Left kidney (tissue), 2 donors: Measurements from ENCODE around the gene WAC. TPM values are rescaled to one million over a fixed set of nuclear protein-coding genes. Genes with fewer than 3 reads are reported as not detected.
A peak's percentile ranks its signal among the peaks of the same experiment; 100 is the strongest.
"Not testable (repeated sequence)": the region's sequence is repeated elsewhere in the genome, so short reads cannot be mapped to it uniquely, and the experiment has no call there.

ENCODE experiments used
- DNase-seq: peaks from one replicate; pipeline ENCODE4 v3.0.0-alpha.2; 2013
- polyA plus RNA-seq: library from polyadenylated mRNA; unstranded; fragments of 120-200 nt; gene quantifications from one replicate; pipeline ENCODE4 v1.2.1, GENCODE V29; 2013; ENCODE audit not compliant: insufficient read length

The WAC gene
- polyA plus RNA-seq, 1 donor = 173 TPM

GRCh38 chr10:28612877-28613276, 80.0 kb downstream of the WAC start:
- DNase-seq = no peak

DNA sequence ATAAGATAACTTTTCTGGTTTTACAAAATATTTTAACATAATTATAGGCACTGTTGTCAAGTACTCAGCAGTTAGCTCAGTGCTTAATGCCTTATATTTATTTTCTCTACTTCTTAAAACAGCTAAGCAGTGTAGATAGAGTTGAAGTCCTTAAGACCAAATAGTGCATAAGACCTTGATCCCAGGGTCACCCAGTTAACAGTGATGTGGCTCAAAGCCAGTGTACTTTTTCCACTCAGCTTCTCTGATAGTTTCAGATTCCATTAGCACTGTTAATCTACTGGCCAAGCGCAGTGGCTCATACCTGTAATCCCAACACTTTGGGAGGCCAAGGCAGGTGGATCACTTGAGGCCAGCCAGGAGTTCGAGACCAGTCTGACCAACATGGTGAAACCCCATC, 83.6 kb downstream of the WAC start:
- DNase-seq = no peak

DNA sequence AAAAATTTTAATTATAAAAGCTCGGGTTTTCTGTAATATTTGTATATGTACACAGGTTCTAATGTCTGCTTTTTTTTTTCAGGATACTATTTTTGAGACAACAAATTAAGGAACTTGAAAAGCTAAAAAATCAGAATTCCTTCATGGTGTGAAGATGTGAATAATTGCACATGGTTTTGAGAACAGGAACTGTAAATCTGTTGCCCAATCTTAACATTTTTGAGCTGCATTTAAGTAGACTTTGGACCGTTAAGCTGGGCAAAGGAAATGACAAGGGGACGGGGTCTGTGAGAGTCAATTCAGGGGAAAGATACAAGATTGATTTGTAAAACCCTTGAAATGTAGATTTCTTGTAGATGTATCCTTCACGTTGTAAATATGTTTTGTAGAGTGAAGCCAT, 86.5 kb downstream of the WAC start:
- no peak for DNase-seq

- no peak for DNase-seq
Measured at GRCh38 chr10:28620251-28620650, 87.3 kb downstream of the WAC start.

DNA sequence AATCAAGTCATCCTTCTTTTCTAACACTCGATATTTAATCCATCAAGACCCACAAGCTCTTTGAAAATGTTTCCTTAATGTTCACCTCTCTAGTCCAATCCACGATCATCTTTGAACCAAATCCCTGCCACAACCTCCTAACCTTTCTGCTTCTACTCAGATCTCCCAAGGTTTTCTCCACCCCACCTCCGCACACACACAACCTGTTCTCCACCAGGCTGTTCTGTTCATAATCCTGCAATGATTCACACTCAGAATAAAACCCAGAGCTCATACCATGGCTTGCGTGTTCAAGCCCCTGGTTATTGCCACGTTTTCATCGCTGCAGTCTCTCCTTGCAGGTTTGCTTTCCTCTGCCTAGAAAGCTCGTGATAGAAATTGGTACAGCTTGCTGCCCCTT, 90.6 kb downstream of the WAC start:
- no peak for DNase-seq

DNA sequence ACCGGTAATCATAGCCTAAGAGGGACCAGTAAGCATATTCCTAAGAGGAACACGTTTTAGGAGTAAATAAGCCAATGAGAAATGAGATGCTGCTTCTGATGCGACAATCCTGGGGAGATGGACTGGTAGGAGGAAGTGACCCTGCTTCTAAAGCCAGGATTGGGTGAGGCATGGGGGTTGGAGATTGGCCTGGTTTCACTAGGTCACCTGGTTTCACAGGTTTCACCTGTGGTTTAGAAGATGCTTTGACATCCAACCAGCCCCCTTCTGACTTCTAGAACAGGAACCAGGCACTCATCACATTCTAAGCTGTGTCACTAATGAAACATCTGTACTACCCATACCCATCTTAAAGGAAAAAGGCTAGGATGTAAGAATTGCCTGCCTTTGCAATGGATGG, 91.4 kb downstream of the WAC start:
- no peak for DNase-seq

DNA sequence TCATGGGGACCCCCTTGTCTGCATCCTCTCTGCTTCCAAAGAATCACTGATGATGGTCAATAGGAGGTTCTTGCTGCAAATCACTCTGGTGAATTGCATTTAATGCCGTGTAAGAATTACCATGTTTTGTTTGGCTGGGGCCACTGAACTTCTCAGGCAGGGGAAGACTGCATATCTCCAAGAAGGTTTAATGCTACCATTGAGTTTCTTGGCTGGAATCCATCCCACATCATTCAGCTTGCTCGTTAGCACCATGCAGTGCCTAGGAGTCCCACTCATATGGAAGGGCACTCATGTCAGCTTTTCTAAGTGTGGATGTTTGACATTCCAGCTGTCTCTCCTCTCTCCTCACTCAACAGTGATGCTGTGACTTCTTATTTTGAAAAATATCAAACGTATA, 94.2 kb downstream of the WAC start:
- DNase-seq = no peak

DNA sequence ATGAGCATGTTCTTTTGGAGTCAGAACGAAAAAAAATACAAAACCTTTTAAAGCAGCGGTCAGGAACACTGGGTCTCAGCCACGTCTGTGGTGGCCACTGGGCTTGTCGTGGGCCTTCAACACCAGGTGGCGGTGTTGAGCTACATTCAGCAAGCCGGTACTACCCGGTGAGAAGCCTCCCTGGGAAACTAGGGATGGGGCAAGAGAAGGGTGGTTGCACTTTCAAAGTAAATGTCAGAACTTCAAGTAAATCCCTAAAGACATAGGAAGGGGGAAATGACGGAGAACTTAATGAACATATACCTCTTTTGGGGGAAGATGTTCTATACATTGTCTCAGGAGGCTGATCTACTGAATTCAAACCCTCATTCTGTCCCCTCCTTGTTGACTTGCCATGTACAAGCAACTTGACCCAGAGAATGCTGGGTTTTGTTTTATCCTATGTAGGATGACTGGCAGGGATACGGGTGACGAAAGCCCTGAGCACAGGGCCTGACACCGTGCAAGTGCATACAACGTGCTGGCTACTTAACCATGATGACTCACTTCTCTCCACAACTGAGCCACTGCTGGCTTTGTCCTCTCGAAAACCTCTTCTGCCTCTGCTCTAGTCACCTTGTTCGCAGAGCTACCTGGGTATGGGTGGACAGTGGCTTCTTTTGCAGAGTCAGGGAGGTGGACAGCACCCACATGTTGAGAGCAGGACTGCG, 95.4 kb downstream of the WAC start:
- DNase-seq = peak; percentile 77

DNA sequence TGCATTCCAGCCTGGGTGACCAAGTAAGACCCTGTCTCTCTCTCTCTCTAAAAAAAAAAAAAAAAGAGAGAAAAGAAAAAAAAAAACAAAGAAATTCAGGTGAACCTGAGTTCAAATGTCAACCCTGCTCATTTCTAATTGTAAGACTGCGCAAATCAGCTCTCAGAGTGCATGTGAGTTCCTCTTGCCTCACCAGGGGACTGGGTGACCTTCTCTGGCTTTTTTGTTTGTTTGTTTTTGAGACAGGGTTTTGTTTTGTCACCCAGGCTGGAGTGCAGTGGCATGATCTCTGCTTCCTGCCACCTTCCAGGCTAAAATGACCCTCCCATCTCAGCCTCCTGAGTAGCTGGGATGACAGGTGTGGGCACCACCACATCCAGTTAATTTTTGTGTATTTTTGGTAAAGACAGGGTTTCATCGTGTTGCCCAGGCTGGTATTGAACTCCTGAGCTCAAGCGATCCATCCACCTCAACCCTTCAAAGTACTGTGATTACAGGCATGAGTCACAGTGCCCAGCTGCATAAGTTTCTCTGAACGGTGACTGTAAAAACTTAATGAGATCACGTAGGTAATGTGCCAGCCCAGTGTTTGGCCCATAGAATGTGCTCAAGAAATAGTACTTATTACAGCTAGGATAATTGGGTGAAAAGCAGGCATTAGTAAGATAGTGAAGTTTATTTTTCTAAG, 99.1 kb downstream of the WAC start:
- DNase-seq = no peak

GRCh38 chr10:28632584-28632945, 99.6 kb downstream of the WAC start:
- DNase-seq = no peak

DNA sequence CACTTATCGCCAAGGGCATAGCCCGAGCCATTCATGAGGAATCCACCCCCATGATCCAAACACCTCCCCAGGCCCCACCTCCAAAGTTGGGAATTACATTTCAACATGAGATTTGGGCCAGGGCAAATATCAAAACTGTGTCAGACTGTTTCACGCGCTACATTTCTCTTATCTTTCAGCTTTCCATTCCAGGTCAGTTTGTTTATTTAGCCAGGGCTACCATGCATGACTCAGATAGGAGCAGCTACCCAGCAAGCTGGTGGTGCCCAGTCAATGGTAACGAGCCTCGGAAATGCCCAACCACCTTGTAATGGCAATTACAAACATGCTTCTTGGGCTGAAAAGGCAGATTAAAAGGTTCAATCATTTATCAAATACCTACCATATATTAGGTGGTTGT, 100.8 kb downstream of the WAC start:
- no peak for DNase-seq

- no peak for DNase-seq
Measured at GRCh38 chr10:28637346-28637745, 104.4 kb downstream of the WAC start.

DNA sequence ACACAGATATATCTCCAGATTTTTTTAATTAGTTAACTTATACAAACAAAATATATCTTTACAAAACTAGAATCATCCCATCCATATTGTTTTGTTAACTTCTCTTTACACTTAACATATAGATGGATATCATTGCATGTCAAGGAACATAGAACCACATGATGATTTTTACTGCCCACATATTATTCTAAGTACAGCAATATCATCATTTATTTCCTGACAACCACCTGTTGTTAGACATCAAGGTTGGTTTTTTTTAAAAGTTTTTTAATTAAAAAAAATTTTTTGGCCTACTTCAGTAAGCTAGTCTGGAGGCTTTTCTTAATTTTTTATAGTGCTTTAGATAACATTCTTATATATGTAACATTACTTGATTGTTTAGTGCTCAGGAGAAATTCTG, 105.5 kb downstream of the WAC start:
- no peak for DNase-seq

DNA sequence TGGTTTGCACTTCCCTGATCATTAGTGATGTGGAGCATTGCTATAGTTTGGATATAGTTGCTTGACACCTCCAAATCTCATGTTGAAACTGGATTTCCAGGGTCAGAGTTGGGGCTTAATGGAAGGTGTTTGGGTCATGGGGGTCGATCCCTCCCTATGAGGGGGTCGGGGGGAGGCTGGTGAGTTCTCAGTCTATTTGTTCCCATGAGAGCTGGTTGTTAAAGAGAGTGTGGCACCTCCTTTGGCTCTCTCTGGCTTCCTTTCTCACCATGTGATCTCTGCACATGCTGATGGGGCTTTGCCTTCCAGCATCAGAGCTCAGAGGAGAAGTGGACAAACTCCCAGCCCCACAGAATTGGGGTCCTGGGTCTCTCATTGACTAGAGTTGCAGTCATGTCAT, 107.6 kb downstream of the WAC start:
- DNase-seq = no peak

GRCh38 chr10:28644647-28645046, 111.7 kb downstream of the WAC start:
- no peak for DNase-seq

DNA sequence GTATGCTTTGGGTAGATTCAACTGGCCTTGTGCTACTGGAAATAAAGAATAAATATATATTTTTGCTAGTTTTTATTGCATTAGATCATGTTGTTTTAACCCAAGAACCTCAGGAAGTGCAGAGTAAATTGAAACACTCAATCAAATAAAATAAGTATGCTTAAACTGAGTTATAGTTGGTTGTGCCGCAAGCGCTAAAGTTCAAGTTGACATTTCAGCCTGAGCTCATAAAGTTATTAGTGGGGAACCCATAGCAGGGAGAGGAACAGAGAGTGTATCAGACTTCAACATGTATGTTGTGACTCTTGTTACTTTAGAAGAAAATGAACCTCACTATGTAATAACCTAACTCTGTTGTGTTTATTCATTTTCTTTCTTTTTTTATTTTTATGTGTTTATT, 119.2 kb downstream of the WAC start:
- no peak for DNase-seq

- DNase-seq = no peak
Measured at GRCh38 chr10:28652703-28653102, 119.8 kb downstream of the WAC start.

DNA sequence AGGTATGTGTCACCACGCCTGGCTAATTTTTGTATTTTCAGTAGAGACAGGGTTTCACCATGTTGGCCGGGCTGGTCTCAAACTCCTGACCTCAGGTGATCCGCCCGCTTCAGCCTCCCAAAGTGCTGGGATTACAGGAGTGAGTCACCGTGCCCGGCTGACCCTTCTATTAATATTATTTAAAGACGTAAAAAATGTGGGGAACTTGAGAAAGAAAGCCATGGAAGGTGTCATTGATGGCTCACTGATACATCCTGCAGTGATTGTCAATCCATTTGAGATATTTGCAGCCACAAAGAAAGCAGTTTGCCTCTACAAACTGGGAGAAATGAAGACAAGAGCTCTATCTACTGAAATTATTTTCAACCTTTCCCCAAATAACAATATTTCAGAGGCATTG, 125.9 kb downstream of the WAC start:
- not testable (repeated sequence) for DNase-seq

- no peak for DNase-seq
Measured at GRCh38 chr10:28661035-28661434, 128.1 kb downstream of the WAC start.

GRCh38 chr10:28663576-28664368, 130.9 kb downstream of the WAC start:
- peak; percentile 87 for DNase-seq

DNA sequence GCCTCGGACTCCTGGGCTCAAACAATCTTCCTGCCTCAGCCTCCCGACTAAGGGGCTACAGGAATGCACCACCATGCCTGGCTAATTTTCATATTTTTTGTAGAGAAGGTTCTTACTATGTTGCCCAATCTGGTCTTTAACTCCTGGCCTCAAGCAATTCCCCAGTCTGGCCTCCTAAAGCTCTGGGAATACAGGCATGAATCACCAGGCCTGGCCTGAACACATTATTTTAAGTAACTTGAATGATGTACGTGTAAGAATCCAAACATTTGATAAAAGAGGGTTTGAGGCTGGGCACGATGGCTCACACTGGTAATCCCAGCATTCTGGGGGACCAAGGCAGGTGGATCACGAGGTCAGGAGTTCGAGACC, 131.4 kb downstream of the WAC start:
- DNase-seq = no peak

GRCh38 chr10:28666751-28667467, 134.0 kb downstream of the WAC start:
- no peak for DNase-seq
